Dedifferentiated amniotic fluid mesenchymal stem cell (primary cell): ENCODE data around the gene HDAC4.

Experiments
- DNase-seq: peaks from one replicate; pipeline ENCODE4 v3.0.0-alpha.2; 2016; ENCODE audit errors: extremely low spot score

HDAC4 gene

GRCh38 chr2:239236043-239236807 lies 164.6 kb downstream of the HDAC4 start:
- no peak for DNase-seq

GRCh38 chr2:239235311-239235710 lies 165.5 kb downstream of the HDAC4 start:
- no peak for DNase-seq

- no peak for DNase-seq
These were observed 166.3 kb downstream of the HDAC4 start for GRCh38 chr2:239234191-239235175.

GRCh38 chr2:239233576-239233975 lies 167.2 kb downstream of the HDAC4 start:
- DNase-seq, result no peak

- DNase-seq, result no peak
These were observed 168.6 kb downstream of the HDAC4 start for GRCh38 chr2:239232195-239232578.

- no peak for DNase-seq
These were observed 169.3 kb downstream of the HDAC4 start for GRCh38 chr2:239231231-239232194.

- DNase-seq, result no peak
These were observed 170.3 kb downstream of the HDAC4 start for GRCh38 chr2:239230318-239231052.

- no peak for DNase-seq
These were observed 171.1 kb downstream of the HDAC4 start for GRCh38 chr2:239229545-239230279.

GRCh38 chr2:239227661-239228371 lies 173.0 kb downstream of the HDAC4 start:
- no peak for DNase-seq

GRCh38 chr2:239226677-239227581 lies 173.9 kb downstream of the HDAC4 start:
- no peak for DNase-seq

GRCh38 chr2:239225871-239226561 lies 174.8 kb downstream of the HDAC4 start:
- DNase-seq, result peak; percentile 80

- no peak for DNase-seq
These were observed 175.4 kb downstream of the HDAC4 start for GRCh38 chr2:239225371-239225851.

GRCh38 chr2:239224955-239225354 lies 175.9 kb downstream of the HDAC4 start:
- no peak for DNase-seq

- no peak for DNase-seq
These were observed 176.6 kb downstream of the HDAC4 start for GRCh38 chr2:239224199-239224570.

GRCh38 chr2:239223310-239224198 lies 177.3 kb downstream of the HDAC4 start:
- no peak for DNase-seq

- DNase-seq, result no peak
These were observed 178.0 kb downstream of the HDAC4 start for GRCh38 chr2:239222706-239223309.
